Breast epithelium (tissue), 3 donors: ENCODE measurements around the gene RNF40.

Source experiments
- CTCF ChIP-seq, 3 donors: fragments of 450-650 bp; IDR thresholded peaks; one replicate each; pipeline ENCODE4 v1.5.1; 2016 to 2017; ENCODE audit warnings: antibody characterized with exemption in 3 of 3, mild to moderate bottlenecking in 3 of 3, moderate library complexity in 3 of 3
- POLR2A ChIP-seq: fragments of 450-650 bp; IDR thresholded peaks from one replicate; pipeline ENCODE4 v1.6.1; 2016; ENCODE audit warnings: antibody characterized with exemption, mild to moderate bottlenecking, moderate library complexity

DNA sequence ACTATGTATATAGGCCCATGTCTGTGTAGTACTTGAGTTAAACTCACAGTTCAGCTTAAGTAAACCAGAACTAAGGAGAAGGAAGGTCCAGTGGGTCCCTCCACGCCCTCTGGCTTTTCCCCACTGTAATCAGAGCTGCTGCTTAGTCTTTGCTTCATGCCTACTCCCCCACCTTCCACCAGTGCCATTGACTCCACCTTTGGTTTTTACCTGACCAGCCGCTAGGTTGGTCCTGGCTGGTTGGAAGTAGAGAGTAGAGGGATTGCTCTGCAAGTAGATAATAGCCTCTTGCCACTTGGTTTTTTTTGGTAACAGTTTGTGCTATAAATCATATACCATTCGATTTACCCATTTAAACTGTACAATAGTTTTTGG lies 36.7 kb upstream of the RNF40 start:
- no peak for TF ChIP-seq CTCF (IDR thresholded peaks at IDR 0.05)
- TF ChIP-seq POLR2A, result no peak
